ENCODE results near the gene DMPK.

DNA sequence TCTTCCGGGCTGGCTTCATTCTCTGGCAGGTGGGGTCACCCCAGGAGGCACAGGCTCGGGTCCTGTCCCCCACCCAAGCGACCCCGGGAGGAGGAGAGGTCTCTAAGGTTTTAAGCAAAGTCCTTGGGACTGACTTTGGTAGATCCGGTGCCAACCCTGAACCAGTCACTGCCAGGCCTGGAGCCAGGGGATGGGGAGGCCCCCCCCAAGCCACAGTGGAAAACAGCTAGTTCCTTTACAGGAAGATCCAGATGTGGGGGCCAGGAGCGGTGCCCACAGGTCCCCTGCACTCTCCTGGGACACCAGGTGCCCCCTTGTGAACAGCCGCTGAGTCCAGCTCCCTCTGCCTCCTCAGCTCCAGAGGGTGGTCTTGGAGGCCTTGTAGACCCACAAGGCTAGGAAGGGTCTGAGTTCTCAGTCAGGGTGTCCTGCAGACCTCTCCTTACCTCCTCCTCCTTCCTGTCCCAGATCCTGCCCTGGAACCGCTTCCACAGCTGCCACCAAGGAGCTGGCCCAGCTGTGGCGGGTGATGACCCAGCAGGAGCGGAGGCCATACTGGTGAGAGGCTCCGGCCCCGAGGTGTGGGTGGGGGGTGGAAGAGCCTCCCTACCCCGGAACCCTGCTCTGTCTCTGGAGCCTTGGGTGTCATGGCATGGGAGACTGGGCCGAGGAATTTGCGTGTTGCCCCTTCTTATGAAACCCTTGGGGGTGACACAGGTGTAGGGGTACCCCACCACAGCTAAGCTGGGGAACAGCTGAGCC lies 19.2 kb downstream of the DMPK start:
- TF ChIP-seq POLR2AphosphoS5 (IDR thresholded peaks at IDR 0.05; ENCODE audit: insufficient read depth in 1 of 2, low read depth in 1 of 2) = no peak
- TF ChIP-seq, protein P1, sequence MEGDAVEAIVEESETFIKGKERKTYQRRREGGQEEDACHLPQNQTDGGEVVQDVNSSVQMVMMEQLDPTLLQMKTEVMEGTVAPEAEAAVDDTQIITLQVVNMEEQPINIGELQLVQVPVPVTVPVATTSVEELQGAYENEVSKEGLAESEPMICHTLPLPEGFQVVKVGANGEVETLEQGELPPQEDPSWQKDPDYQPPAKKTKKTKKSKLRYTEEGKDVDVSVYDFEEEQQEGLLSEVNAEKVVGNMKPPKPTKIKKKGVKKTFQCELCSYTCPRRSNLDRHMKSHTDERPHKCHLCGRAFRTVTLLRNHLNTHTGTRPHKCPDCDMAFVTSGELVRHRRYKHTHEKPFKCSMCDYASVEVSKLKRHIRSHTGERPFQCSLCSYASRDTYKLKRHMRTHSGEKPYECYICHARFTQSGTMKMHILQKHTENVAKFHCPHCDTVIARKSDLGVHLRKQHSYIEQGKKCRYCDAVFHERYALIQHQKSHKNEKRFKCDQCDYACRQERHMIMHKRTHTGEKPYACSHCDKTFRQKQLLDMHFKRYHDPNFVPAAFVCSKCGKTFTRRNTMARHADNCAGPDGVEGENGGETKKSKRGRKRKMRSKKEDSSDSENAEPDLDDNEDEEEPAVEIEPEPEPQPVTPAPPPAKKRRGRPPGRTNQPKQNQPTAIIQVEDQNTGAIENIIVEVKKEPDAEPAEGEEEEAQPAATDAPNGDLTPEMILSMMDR (IDR thresholded peaks at IDR 0.05) = no peak
